Left lobe of liver (tissue), 2 donors: ENCODE data around the gene EHD3. TPM values are rescaled to one million over a fixed set of nuclear protein-coding genes. Genes with fewer than 3 reads are reported as not detected.

ENCODE experiments used
- ATAC-seq: fragments of 200-7000 bp; cut with Tn5 transposase; one replicate; pipeline ENCODE4 v1.9.1; 2020; ENCODE audit warnings: mild to moderate bottlenecking, moderate library complexity
- DNase-seq: peaks from one replicate; pipeline ENCODE4 v3.0.0-alpha.2; 2020; ENCODE audit warnings: low spot score
- total RNA-seq: library from RNA; stranded (reverse); gene quantifications from one replicate; pipeline ENCODE4 v1.2.1, GENCODE V29; 2021
- donor health status: DM: no; HTN: no; CAD: no; lungs with moderate emphysema.
- donor health status: DM: no; HTN: yes; CAD: no.

Gene EHD3
- total RNA-seq, 1 donor from 2014 or later: 10.6 TPM

GRCh38 chr2:31234683-31235503 lies 941 bp downstream of the EHD3 start:
- no peak for ATAC-seq
- no peak for DNase-seq

- DNase-seq: no peak
Measured at GRCh38 chr2:31235504-31235902, 1.6 kb downstream of the EHD3 start.

DNA sequence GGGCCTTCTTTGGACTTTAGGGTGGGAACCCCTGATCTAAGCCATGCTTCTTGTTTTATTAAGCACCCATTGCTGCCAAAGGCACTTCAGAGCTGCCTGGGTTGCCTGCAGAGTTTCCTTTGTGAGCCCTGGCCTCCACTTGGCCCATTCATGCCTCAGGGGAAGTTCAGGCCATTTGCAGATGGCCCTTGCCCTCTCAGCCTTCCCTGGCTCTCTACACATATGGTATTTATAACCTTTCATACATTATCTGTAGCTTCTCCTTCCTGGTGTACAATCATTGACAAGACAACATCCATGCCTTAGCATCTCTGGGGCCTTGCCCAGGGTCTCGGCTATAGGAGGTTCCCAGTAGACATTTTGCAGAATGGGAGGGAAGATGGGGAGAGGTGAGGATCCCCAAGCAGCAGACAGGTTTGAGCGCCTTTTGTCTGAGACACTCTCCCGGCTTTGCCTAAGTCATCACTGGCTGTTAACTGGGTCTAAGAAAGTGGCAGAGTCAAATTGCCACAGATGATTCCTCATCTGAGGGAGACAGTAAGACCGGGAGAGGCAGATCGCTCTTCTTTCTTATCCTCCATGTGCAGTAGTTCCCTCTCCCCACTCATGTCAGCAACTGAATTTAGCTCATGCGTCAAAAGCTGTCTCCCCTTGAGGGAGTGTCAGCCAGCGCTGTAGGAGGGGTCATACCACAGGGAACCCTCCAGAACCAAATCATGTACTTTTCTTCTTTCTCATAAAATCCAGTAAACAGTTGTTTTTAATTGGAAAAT lies 2.7 kb downstream of the EHD3 start:
- DNase-seq: no peak
- no peak for ATAC-seq

More at GRCh38 chr2:31235504-31235902, 1.6 kb downstream of the EHD3 start:
- no peak for ATAC-seq

- ATAC-seq (no peak), DNase-seq (peak; percentile 16)
Measured at GRCh38 chr2:31237348-31238017, 3.5 kb downstream of the EHD3 start.

DNA sequence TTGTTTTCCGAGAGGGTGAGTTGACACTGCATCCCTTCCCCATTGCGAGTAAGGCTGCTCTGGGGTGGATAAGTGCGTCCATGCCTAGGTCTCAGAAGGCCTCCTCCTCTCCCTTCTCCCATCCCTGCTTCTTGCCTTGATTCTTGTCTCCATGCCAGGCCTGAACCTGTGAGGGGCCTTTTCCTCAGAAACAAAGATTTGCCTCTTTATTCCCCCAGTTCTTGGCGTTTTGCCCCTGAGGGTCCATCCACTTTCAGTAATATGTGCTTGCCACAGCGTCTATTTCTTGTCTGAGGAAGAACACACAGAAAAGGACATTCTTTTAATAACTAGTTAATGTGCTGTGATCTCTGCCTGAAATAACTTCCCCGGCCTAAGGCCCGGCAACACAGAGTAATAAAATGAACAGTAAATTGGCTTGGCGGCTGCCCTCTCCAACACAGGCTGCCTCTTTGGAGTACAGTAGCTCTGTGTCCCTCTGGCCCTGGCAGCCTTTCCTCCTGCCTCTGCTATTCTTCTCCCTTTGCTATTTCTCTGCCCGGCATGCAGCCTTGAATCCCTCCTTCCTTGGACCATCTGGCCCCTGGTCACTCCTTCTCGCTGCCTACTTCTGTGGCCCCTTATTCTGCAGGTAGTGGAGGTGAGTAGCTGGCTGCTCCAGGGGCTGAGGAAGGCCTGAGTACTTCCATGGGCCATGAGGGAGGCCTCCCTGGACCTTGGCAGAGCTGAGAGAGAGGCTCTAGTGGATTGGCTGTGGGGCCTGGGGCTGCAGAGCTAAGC lies 4.4 kb downstream of the EHD3 start:
- no peak for DNase-seq
- ATAC-seq: no peak

DNA sequence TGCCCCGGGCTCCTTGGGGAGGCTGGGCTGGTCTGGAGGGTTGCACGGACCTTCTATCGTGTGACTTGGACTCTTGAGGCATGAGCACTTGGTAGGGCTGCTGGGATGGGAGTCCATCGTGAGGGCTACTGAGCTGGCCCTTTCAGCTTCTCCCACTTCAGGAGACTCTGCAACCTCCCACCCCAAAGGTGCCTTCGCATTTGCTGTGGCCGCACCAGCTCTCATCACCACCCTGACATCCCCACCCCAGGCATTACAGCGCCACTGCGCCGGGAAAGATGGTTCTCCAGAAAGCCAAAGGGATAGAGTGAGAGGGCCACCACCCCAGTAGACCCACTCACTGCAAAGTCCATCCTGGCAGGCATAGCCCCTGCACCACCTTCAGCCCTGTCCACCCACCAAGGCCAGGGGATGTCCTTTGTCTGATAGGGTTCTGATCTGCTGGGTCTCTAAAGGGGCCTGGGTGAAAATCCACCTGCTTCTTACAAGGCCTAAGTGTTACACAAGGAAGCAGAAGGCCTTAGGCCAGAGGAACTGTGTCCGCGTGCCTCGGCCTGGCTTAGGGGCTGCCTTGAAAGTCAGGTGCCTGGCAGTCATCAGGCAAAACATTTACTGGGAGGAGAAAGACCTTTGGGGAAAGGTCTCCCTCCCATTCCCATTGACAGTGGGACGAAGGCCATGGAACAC lies 5.1 kb downstream of the EHD3 start:
- ATAC-seq (no peak), DNase-seq (no peak)

- DNase-seq (peak; percentile 48), ATAC-seq (peak; percentile 69)
Measured at GRCh38 chr2:31239593-31240177, 5.7 kb downstream of the EHD3 start.

- DNase-seq: no peak
- ATAC-seq: no peak
Measured at GRCh38 chr2:31240381-31241365, 6.7 kb downstream of the EHD3 start.

DNA sequence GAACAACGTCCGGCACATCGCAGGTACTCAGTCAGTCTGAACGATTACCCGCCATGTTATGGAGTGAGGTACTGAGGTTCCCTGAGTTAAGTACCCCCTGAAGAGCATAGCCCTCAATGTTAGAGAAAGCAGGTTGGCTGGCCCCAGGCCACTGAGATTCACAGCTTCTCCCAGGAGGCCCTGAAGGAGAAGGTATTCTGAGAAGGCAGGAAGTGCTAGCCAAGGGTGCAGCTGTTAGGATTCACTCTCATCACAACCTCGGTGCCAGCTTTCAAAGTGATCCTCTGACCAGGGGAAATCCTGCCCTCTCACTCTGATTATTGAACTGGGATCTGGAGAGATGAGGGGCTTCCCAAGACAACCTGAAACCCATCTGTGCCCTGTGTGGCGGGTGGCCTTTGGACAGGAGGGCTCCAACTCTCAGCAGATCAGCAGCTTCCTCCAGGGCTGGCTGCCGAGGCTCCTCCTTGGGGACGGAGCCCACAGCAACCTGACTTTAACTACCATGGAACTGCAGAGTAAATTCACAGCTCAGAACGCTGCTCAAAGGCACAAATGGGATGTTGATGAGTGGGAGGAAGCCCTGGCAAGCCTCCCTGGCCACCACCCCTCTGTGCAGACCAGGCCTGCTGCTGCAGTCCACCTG lies 7.8 kb downstream of the EHD3 start:
- DNase-seq: no peak
- ATAC-seq: no peak

DNA sequence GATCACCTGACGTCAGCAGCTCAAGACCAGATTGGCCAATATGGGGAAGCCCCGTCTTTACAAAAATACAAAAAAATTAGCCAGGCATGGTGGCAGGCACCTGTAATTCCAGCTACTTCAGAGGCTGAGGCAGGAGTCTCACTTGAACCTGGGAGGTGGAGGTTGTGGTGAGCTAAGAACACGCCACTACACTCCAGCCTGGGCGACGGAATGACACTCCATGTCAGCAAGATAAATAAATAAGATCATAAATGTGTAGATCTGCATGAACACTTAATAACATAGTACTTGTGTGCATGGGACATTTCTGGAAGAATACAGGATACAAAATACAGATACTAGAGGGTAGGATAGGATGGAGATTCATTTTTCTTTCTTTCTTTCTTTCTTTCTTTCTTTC lies 9.1 kb downstream of the EHD3 start:
- ATAC-seq (no peak), DNase-seq (no peak)

- DNase-seq (no peak), ATAC-seq (no peak)
Measured at GRCh38 chr2:31244101-31244500, 10.1 kb downstream of the EHD3 start.

DNA sequence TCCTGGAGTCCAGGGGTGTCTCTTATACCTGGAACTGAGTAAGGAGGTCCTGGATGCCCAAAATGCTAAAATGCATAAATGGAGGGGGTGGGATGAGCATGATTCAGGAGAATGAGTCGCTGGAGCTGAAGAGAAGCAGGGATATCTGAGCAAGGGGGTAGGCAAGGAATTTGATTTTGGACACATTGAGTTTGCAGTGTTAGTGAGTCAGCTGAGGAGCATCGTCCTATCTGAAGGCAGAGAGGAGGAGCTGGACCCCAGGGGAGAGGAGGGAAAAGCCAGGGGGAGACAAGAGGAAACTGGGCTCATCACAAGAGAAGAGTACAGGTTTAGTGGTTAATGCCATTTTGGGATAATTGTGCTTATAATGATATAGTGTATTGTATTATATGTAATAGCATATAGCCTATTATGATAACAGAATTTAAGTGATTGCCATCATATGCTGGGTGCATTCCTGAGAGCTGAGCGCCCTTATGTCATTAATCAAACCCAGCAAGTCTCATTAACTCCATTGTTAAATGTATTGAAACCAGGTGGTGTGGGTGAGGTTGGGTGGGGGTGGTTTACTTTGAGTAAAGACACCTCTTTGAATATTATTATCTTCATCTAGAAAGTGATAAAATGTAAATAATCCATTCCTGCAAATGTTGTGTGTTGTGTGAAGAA lies 12.4 kb downstream of the EHD3 start:
- no peak for ATAC-seq
- no peak for DNase-seq

DNA sequence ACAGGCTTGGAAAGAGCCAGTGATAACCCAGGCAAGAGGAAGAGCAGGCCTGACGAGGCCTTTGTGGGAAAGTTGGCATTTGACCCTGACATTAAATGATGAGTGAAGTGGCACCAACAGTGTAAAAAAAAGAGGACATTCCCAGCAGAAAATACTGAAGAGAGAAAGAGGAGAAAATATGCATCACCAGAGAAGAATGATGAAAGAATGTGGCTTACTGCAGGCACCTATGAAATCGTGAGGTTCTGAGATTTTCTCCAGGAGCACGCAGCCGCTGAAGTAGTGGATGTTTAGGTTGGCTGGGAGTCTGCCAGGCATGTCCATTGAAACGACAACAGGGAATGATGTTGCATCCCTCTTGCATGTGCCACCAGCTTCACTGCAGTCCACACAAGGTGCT lies 13.8 kb downstream of the EHD3 start:
- ATAC-seq (no peak), DNase-seq (no peak)

DNA sequence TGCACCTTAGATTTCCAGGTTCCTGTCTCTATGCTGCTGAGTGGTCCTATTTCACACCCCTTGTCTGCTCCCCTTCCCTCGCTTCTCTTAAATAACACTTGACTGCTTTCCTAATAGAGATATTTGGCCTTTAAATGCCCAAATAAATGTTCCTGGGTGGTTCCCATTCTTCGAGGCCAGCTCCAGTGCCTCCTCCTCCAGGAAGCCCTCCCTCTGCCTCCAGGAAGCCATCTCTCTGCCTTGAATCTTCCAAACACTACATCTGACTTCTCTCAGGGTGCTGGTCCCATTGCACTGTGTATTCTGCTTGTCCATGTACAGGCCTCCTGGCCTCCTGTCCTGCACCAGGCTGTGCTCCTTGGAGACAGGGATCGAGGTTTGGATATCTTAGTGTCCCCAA lies 14.2 kb downstream of the EHD3 start:
- DNase-seq: no peak
- no peak for ATAC-seq

DNA sequence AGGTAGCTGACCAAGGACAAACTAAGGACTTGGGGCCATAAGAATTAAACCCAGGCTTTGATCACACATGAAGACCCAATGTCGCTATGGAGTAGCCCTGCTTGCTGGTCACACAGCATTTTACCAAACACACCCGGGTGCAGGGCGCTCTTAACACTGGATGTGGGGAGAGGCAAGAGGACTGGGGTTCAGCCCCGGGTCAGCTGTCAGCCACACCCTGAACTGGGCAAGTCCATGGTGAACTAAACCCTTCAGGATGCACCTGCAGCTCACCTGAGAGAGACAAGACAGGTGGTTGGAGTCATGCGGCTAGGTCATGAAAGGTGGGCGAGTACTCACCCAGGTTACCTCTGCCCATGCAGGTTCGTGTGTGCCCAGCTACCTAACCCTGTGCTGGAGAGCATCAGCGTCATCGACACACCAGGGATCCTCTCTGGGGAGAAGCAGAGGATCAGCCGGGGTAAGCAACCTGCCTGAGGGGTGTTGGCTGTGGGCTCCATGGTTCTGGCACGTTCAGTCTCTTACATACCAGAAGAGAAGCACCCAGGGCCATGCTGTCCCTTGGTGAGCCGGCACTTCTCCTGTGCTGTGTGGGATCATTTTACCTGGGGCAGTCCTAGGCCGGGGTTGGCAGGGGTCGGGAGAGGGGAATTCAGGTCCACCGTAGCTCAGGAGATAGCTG lies 15.2 kb downstream of the EHD3 start:
- ATAC-seq: no peak
- no peak for DNase-seq

GRCh38 chr2:31251018-31251417 lies 17.1 kb downstream of the EHD3 start:
- peak; percentile 69 for ATAC-seq
- DNase-seq: no peak

DNA sequence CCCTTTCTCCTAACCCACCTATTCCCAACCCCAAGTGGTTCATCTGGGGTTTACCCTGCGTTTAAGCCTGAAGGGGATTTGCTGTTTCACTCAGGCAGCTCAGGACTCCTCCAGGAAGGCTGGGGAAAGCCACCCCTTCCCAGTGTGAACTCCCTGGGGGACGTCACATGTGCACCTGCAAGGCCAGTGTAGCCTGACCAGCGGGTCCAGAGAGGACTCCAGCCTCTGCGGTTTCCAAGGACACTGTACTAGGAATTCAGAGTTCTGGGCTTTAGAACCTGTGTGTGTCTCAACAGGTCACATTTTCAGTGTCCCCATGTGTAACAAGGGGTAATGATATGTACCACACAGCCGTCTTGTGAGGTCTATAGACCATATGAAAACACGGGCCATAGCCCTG lies 17.9 kb downstream of the EHD3 start:
- no peak for DNase-seq
- ATAC-seq: no peak
